Fibroblast of pulmonary artery (primary cell): Measurements from ENCODE around the gene BEST1.
"Not testable (repeated sequence)": the region's sequence is repeated elsewhere in the genome, so short reads cannot be mapped to it uniquely, and the experiment has no call there.

Experiments
- DNase-seq: peaks from one replicate; pipeline ENCODE4 v3.0.0-alpha.2; 2010; ENCODE audit warnings: low read depth
- H3K4me3 ChIP-seq: replicated peaks from 2 replicates; pipeline ENCODE4 v1.5.1; 2011; ENCODE audit warnings: low read depth, mild to moderate bottlenecking, control low read depth, low read length, moderate library complexity
- CTCF ChIP-seq: IDR thresholded peaks from 2 replicates; pipeline ENCODE4 v1.5.1; 2011; ENCODE audit warnings: mild to moderate bottlenecking, control low read depth, low read length, inconsistent platforms; ENCODE audit errors: missing control alignments

The BEST1 gene

DNA sequence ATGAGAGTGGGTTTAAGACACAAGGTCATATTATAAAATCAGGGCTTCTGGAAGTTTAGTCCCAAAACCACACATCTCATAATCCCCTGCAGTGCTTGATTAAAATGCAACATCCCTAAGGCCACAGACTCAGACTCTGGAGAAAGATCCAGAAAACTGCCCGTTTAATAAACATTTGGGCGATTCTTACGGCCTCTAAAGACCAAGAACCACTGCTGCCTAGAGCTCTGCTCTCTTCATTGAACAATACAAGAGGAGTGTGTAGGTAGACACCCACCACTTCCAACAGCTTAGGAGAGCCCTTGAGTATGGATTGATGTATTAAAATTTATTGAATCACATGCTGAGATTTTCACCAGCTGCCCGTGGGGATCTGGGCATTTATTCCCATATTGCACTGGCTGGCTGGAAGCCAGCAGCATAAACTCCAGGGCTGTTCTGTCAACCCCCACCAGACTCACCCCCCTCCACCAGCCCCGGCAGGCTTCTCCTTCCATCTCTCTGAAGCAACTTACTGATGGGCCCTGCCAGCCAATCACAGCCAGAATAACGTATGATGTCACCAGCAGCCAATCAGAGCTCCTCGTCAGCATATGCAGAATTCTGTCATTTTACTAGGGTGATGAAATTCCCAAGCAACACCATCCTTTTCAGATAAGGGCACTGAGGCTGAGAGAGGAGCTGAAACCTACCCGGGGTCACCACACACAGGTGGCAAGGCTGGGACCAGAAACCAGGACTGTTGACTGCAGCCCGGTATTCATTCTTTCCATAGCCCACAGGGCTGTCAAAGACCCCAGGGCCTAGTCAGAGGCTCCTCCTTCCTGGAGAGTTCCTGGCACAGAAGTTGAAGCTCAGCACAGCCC lies 749 bp upstream of the BEST1 start:
- no peak overlapping the region for H3K4me3 ChIP-seq
- peak; percentile 98 for DNase-seq
- no peak for TF ChIP-seq CTCF

- no peak for TF ChIP-seq CTCF
- no peak for DNase-seq
- no peak overlapping the region for H3K4me3 ChIP-seq
These were observed 1.5 kb downstream of the BEST1 start for GRCh38 chr11:61951484-61952135.

DNA sequence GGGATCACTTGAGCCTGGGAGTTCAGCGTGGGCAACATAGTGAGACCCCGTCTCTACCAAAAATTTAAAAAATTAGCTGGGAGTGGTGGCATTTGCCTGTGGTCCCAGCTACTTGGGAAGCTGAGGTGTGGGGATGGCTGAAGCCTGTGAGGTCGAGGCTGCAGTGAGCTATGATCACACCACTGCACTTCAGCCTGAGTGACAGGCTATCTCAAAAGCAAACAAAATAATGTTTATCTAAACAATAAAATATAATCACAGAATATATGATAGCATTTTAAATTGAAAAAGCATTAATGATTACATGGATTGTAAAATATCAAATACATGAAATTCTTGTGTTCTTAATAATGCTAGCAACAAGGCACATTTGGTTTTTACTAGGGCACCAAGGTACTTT lies 2.7 kb downstream of the BEST1 start:
- no peak for TF ChIP-seq CTCF
- no peak for DNase-seq
- no peak overlapping the region for H3K4me3 ChIP-seq

GRCh38 chr11:61953632-61954031 lies 3.5 kb downstream of the BEST1 start:
- DNase-seq, H3K4me3 ChIP-seq: not testable (repeated sequence)

GRCh38 chr11:61954106-61954850 lies 4.1 kb downstream of the BEST1 start:
- TF ChIP-seq CTCF, result no peak
- no peak for DNase-seq
- no peak overlapping the region for H3K4me3 ChIP-seq

DNA sequence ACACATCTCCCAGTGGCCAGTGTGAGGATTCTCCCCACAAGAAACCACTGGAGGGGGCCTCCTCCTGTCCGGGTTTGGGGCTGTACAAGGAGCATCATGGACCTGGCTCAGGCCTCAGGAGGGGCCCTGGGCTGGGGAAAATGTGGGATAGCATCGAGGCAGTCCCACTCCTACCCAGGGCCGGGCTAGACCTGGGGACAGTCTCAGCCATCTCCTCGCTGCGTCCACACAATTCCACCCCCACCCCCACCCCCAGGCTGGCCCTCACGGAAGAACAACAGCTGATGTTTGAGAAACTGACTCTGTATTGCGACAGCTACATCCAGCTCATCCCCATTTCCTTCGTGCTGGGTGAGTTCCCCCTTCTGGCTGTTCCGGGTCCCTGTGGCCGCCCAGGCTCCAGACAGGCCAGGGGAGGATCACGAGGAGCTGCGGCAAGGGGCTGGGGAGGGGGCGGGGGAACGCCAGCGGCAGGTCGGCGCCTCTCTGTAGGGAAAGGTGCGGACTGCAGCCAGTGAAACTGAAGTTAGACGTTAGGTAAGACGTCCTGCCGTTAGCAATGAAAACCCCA lies 4.8 kb downstream of the BEST1 start:
- peak; percentile 93 for DNase-seq
- TF ChIP-seq CTCF, result peak; percentile 37
- H3K4me3 ChIP-seq, result peak overlapping the region; percentile 52

GRCh38 chr11:61955422-61956135 lies 5.4 kb downstream of the BEST1 start:
- no peak for DNase-seq
- peak overlapping the region; percentile 52 for H3K4me3 ChIP-seq

More at GRCh38 chr11:61955422-61956135, 5.4 kb downstream of the BEST1 start:
- no peak for TF ChIP-seq CTCF
